ENCODE data around the gene SCN4A. TPM values are rescaled to one million over a fixed set of nuclear protein-coding genes. Genes with fewer than 3 reads are reported as not detected.
A peak's percentile ranks its signal among the peaks of the same experiment; 100 is the strongest.

Gene SCN4A
- polyA plus RNA-seq, 3 donors from 2014 or later: 0.02 TPM; not detected in 2

DNA sequence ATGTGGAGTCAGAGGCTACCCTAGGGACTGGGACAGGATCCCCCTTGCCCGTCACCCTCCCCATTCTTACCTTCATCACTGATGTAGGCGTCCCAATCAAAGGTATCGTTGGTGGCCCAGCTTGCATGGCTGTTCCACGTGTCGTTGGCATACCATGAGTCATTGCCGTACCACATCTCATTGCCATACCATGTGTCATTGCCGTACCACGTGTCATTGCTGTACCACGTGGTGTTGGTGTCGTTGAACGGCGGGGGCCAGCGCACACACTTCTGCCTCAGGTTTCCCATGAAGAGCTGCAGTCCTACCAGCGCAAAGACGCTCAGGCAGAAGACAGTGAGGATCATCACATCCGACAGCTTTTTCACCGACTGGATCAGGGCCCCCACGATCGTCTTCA is 4.8 kb downstream of the SCN4A start:
- no peak for DNase-seq
- Mint-ChIP-seq H3K27me3 (ENCODE audit: low read depth in 3 of 3) (no peaks in the 10 kb centered on the region), H3K9me3 (no peaks in the 10 kb centered on the region), H3K4me3 (no peak overlapping the region), H3K4me1 (peaks cover 21 to 29% of the 10 kb centered on the region in 2 donors), H3K27ac (no peak overlapping the region), H3K36me3 (no peaks in the 10 kb centered on the region)

DNA sequence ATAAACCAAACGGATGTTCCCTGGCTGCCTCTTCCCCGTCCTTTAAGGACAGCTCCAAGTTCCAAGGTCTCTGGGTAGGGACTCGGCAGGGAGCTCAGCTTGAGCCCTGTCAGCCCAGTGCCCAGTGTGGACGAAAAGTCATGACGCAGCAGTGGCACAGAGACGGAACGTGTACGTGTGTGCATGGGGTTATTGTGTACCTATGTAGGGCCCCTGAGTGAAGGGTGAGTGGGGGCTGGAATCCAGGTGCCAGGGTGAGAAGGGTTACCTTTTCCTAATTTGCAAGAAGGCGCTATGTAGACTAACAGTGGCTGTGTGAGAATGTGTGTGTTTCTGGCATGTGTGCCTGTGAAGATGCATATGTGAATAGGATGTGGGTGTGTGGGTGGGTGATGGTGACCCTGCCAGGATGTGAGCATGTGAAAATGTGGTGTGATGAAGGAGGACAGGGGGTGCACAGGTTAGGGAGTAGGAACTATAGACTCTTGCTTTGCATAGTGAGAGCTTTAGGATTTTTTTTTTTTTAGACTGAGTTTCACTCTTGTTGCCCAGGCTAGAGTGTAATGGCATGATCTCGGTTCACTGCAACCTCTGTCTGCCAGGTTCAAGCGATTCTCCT is 6.0 kb downstream of the SCN4A start:
- H3K4me1 Mint-ChIP-seq: peaks cover 28 to 32% of the 10 kb centered on the region in 2 donors
- no peaks in the 10 kb centered on the region for H3K27me3 Mint-ChIP-seq (ENCODE audit: low read depth in 3 of 3)
- no peaks in the 10 kb centered on the region for H3K36me3 Mint-ChIP-seq
- H3K4me3 Mint-ChIP-seq: peak overlapping the region; percentile 7 to 66 (median 39)
- peak overlapping the region in 4 of 6 donors; percentile 1 to 74 (median 38) for H3K27ac Mint-ChIP-seq
- no peaks in the 10 kb centered on the region for H3K9me3 Mint-ChIP-seq
- DNase-seq: peak; percentile 76 to 79 (median 77)

DNA sequence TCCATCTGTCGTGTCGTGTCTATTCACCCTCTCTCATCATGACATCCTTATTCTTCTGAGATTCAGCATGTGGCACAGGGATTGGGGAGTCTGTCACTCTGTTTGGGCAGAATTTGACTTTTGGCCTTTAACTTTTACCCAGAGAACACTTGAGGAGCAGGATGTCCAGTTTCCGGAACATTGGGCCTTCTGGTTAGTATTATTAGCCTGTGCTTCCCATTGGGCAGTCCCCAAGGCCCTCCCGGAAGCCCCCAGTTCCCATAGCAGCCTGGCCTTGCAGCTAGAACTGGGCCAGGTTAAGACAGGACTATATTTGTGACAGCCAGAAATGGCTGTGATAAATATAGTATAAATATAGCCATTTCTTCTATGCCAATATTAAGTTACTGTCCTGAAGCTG is 9.6 kb downstream of the SCN4A start:
- no peak for DNase-seq
- Mint-ChIP-seq H3K36me3 (no peaks in the 10 kb centered on the region), H3K27ac (peak overlapping the region in 1 of 6 donors; percentile 90), H3K4me1 (peaks cover 17 to 22% of the 10 kb centered on the region in 2 donors), H3K9me3 (no peaks in the 10 kb centered on the region), H3K4me3 (peak overlapping the region in 1 of 5 donors; percentile 17), H3K27me3 (ENCODE audit: low read depth in 3 of 3) (peaks cover 0 to 3% (median 0%) of the 10 kb centered on the region in 3 donors)

DNA sequence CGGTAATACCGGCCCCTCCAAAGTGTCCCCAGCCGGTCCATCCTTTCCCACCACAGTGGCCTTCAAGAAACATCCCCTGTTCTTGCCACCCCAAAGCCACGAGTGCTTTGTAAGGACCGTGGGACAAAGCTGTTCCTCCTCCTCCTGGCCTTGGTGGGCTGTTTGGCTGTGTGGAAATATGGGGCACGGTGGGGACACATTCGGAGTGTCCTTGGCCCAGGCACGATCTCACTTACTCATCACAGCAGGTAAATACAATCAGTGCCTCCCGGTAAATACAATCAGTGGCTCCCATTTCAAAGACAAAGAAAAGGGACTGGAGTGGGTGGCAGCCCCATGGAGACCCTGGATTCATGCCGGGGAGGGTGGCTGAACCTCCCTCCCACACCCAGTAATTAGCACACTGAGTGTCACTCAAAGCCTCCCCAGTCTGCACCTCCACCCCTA is 10.4 kb downstream of the SCN4A start:
- peak overlapping the region in 1 of 5 donors; percentile 27 for H3K4me3 Mint-ChIP-seq
- DNase-seq: no peak
- peaks cover 0 to 3% (median 0%) of the 10 kb centered on the region in 3 donors for H3K27me3 Mint-ChIP-seq (ENCODE audit: low read depth in 3 of 3)
- H3K4me1 Mint-ChIP-seq: peaks cover 16 to 18% of the 10 kb centered on the region in 2 donors
- H3K9me3 Mint-ChIP-seq: no peaks in the 10 kb centered on the region
- no peaks in the 10 kb centered on the region for H3K36me3 Mint-ChIP-seq
- peak overlapping the region in 1 of 6 donors; percentile 79 for H3K27ac Mint-ChIP-seq

- Mint-ChIP-seq H3K4me3 (peak overlapping the region in 2 of 5 donors; percentile 23 to 55), H3K9me3 (no peaks in the 10 kb centered on the region), H3K27me3 (ENCODE audit: low read depth in 3 of 3) (peaks cover 0 to 3% (median 0%) of the 10 kb centered on the region in 3 donors), H3K4me1 (peaks cover 9 to 11% of the 10 kb centered on the region in 2 donors), H3K27ac (peak overlapping the region in 2 of 6 donors; percentile 35 to 53), H3K36me3 (no peaks in the 10 kb centered on the region)
- DNase-seq: peak; percentile 13 to 41 (median 16)
Observed at GRCh38 chr17:63961355-63962212, 11.1 kb downstream of the SCN4A start.

DNA sequence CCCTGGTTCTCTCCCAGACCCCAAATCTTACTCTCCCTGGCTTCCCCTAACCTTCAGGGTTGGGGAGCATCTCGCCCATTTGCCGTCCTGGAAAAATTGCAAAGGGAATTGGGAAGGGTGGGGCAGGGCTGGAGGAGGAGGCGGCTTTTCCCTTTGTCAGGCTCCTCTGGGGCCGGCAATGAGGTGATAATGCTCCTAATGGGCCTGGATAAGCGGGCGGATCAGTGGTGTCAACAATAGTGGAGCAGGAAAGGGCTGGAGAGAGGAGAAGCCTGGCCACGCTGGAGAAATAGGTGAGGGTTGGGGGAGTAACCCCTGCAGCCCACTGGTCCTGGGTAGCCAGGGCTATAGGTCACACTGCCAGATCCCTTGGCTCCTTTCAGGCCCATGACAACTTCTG is 12.3 kb downstream of the SCN4A start:
- peaks cover 0 to 3% (median 0%) of the 10 kb centered on the region in 3 donors for H3K27me3 Mint-ChIP-seq (ENCODE audit: low read depth in 3 of 3)
- no peak for DNase-seq
- no peak overlapping the region for H3K4me3 Mint-ChIP-seq
- peaks cover 7 to 13% of the 10 kb centered on the region in 2 donors for H3K4me1 Mint-ChIP-seq
- H3K9me3 Mint-ChIP-seq: no peaks in the 10 kb centered on the region
- H3K27ac Mint-ChIP-seq: no peak overlapping the region
- no peaks in the 10 kb centered on the region for H3K36me3 Mint-ChIP-seq

DNA sequence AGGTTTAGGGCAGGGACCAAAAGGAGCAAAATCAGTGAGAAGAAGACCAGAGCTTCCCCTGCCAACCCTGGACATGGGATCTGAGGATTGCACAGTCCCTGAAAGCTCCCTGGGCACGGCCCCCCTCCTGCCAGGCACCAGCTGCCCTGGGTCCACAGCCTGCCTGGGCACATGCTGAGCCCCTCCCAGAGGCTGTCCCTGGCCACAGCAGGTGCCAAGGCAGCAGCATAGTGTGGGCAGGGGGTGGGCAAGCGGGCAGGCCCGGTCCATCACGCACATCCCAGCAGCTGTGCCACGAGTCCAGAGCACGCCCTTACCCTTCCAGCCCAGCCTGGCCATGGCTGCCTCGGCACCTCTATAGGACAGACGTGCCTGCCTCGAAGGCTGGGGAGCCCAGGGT is 12.7 kb downstream of the SCN4A start:
- no peak for DNase-seq
- Mint-ChIP-seq H3K4me1 (peaks cover 9 to 18% of the 10 kb centered on the region in 2 donors), H3K27ac (peak overlapping the region in 1 of 6 donors; percentile 7), H3K36me3 (no peaks in the 10 kb centered on the region), H3K27me3 (ENCODE audit: low read depth in 3 of 3) (peaks cover 0 to 3% (median 0%) of the 10 kb centered on the region in 3 donors), H3K4me3 (no peak overlapping the region), H3K9me3 (no peaks in the 10 kb centered on the region)

DNA sequence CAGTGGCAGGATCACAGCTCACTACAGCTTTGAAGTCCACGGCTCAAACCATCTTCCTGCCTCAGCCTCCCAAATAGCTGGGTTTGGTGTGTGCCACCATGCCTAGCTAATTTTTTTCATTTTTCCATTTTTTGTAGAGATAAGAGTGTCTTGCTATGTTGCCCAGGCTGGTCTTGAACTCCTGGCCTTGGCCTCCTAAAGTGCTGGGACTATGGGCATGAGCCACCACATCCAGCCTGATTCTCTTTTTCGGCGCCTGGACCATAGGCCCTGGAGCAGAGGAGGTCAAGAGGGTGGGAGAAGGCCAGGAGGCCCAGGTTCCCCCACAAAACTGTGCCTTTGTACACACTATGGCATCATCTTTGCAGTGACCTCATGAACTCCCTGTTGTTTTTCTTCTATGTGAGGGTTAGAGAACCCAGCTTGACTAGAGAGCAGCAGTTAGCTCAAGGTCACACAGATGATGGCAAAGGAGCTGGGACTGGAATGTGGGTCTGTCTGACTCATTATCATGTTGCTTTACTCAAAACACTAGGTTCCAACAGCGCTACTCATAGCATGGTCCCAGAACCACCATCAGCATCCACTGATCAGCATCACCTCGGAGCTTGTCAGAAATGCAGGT is 16.3 kb downstream of the SCN4A start:
- Mint-ChIP-seq H3K27me3 (ENCODE audit: low read depth in 3 of 3) (peaks cover 0 to 4% (median 3%) of the 10 kb centered on the region in 3 donors), H3K36me3 (no peaks in the 10 kb centered on the region), H3K9me3 (no peaks in the 10 kb centered on the region), H3K4me3 (no peak overlapping the region), H3K27ac (peak overlapping the region in 1 of 6 donors; percentile 1), H3K4me1 (peaks cover 20 to 30% of the 10 kb centered on the region in 2 donors)
- DNase-seq: no peak

- no peaks in the 10 kb centered on the region for H3K9me3 Mint-ChIP-seq
- H3K4me1 Mint-ChIP-seq: peaks cover 18 to 30% of the 10 kb centered on the region in 2 donors
- no peaks in the 10 kb centered on the region for H3K36me3 Mint-ChIP-seq
- DNase-seq: no peak
- H3K4me3 Mint-ChIP-seq: peak overlapping the region in 1 of 5 donors; percentile 16
- H3K27me3 Mint-ChIP-seq (ENCODE audit: low read depth in 3 of 3): peaks cover 0 to 4% (median 3%) of the 10 kb centered on the region in 3 donors
- peak overlapping the region in 5 of 6 donors; percentile 26 to 69 (median 51) for H3K27ac Mint-ChIP-seq
Observed at GRCh38 chr17:63955791-63956190, 16.9 kb downstream of the SCN4A start.

GRCh38 chr17:63955232-63955631 is 17.5 kb downstream of the SCN4A start:
- peaks cover 0 to 4% (median 0%) of the 10 kb centered on the region in 3 donors for H3K27me3 Mint-ChIP-seq (ENCODE audit: low read depth in 3 of 3)
- no peaks in the 10 kb centered on the region for H3K36me3 Mint-ChIP-seq
- H3K4me3 Mint-ChIP-seq: no peak overlapping the region
- no peak for DNase-seq
- H3K9me3 Mint-ChIP-seq: no peaks in the 10 kb centered on the region
- H3K27ac Mint-ChIP-seq: peak overlapping the region in 1 of 6 donors; percentile 65
- H3K4me1 Mint-ChIP-seq: peaks cover 18 to 30% of the 10 kb centered on the region in 2 donors

DNA sequence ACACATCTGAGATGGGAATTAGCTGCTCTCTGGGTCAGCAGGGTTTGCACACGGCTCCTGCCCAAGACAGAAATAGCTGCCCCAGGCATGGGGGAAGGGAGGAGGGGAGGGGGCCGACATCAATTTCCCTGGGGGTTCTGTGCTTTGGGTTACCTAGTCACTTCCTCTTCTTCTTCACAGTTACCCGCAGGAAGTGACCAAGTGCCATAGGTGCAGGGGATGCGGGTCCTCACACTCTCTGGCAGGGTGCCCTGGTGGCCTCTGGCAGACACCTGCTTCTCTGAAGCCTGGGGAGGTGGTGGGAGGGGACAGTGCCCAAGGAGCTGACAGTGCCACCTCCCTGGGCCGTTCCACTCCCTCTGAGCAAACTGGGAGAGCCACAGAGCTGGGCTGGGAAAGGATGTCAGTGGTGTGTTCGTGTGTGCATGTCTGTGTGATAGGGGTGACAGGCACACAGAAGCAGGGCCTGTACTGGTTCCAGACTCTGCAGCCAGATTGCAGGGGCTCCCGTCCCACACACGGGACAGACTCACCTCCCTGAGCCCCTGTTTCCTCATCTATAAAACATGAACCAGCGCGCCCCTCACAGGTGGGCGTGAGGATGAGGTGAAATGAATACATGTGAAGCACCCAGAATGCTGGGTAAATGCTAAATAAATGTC is 18.2 kb downstream of the SCN4A start:
- Mint-ChIP-seq H3K4me3 (peak overlapping the region; percentile 31 to 70 (median 54)), H3K36me3 (no peaks in the 10 kb centered on the region), H3K4me1 (peaks cover 18 to 30% of the 10 kb centered on the region in 2 donors), H3K9me3 (no peaks in the 10 kb centered on the region), H3K27ac (peak overlapping the region; percentile 29 to 93 (median 82)), H3K27me3 (ENCODE audit: low read depth in 3 of 3) (peaks cover 0 to 4% (median 0%) of the 10 kb centered on the region in 3 donors)
- DNase-seq: peak; percentile 61 to 65 (median 63)

DNA sequence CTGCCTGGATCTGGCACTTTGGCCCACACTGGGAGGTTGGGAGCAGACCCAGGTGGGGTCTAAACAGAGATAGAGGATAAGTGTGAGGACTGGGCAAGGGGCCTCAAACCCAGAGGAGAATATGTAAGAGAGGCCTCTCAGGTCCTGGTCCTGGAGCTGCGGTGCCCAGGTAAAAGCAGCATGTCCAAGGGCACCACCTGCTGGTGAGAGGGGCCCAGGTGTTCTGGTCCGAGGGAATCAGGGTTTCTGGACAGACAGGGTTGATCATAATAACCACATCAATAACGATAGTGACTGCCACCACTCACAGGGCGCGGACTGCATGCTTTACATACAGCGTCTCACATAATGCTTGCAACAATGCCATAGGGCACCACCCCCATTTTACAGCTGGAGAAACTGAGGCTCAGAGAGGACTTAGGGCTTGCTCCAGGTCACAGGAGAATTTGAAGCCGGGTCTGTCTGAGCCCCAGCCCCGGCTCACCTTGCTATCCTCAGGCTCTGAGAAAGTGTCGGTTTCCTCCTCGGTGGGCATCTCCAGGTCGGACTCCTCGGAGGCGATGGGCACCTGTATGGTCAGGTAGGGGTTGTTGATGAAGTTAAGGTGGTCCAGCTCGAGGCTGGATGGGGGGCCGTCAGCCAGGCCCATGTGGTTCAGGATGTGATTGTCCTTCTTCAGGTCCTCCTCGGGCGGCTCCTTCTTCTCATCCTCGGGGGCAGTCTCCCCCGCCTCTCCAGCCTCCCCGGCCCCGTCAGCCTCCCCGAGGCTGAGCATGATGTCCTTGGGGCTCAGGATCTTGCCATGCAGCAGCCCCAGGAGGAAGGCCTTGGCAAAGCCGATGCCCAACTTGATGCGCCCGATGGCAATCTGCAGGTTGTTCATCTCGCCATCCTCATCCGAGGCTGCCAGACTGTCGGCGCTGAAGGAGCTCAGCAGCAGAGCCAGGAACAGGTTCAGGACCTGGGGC is 21.5 kb downstream of the SCN4A start:
- peak overlapping the region in 1 of 6 donors; percentile 27 for H3K27ac Mint-ChIP-seq
- no peak overlapping the region for H3K4me3 Mint-ChIP-seq
- H3K27me3 Mint-ChIP-seq (ENCODE audit: low read depth in 3 of 3): peaks cover 0 to 7% (median 6%) of the 10 kb centered on the region in 3 donors
- H3K4me1 Mint-ChIP-seq: peaks cover 24 to 38% of the 10 kb centered on the region in 2 donors
- H3K9me3 Mint-ChIP-seq: no peaks in the 10 kb centered on the region
- peak in 1 of 3 donors; percentile 9 for DNase-seq
- no peaks in the 10 kb centered on the region for H3K36me3 Mint-ChIP-seq
